Stimulated activated CD4-positive, alpha-beta T cell treated with anti-CD3 and anti-CD28 coated beads, Interleukin-4, amount 100 ng/mL, for 1 hour (primary cell): ENCODE results near the gene LRRC75B.
"Not testable (repeated sequence)": the region's sequence is repeated elsewhere in the genome, so short reads cannot be mapped to it uniquely, and the experiment has no call there.

Experiments
- DNase-seq: peaks from one replicate; pipeline ENCODE4 v3.0.0-alpha.2; 2020

LRRC75B gene

GRCh38 chr22:24592851-24593558, at the start of gene LRRC75B:
Gene LRRC75B (minus strand): TSS chr22:24593073. CDS start chr22:24593039, 34 bp downstream.
- DNase-seq, result peak; percentile 20

GRCh38 chr22:24642307-24642706, 49.4 kb upstream of the LRRC75B start:
- DNase-seq, result not testable (repeated sequence)

- DNase-seq, result not testable (repeated sequence)
These were observed 43.6 kb upstream of the LRRC75B start for GRCh38 chr22:24636513-24636912.

- DNase-seq, result not testable (repeated sequence)
These were observed 42.0 kb upstream of the LRRC75B start for GRCh38 chr22:24634776-24635389.

GRCh38 chr22:24633231-24634023, 40.6 kb upstream of the LRRC75B start:
- not testable (repeated sequence) for DNase-seq

- not testable (repeated sequence) for DNase-seq
These were observed 39.8 kb upstream of the LRRC75B start for GRCh38 chr22:24632642-24633041.

- DNase-seq, result not testable (repeated sequence)
These were observed 38.7 kb upstream of the LRRC75B start for GRCh38 chr22:24631430-24632122.

- not testable (repeated sequence) for DNase-seq
These were observed 38.0 kb upstream of the LRRC75B start for GRCh38 chr22:24630812-24631427.

GRCh38 chr22:24629069-24629468, 36.2 kb upstream of the LRRC75B start:
- not testable (repeated sequence) for DNase-seq

- DNase-seq, result not testable (repeated sequence)
These were observed 35.0 kb upstream of the LRRC75B start for GRCh38 chr22:24627911-24628310.

- DNase-seq, result not testable (repeated sequence)
These were observed 29.7 kb upstream of the LRRC75B start for GRCh38 chr22:24622596-24622995.

- not testable (repeated sequence) for DNase-seq
These were observed 28.4 kb upstream of the LRRC75B start for GRCh38 chr22:24621244-24621643.

- not testable (repeated sequence) for DNase-seq
These were observed 21.9 kb upstream of the LRRC75B start for GRCh38 chr22:24614794-24615193.

GRCh38 chr22:24609888-24610287, 17.0 kb upstream of the LRRC75B start:
- not testable (repeated sequence) for DNase-seq

GRCh38 chr22:24608327-24608726, 15.5 kb upstream of the LRRC75B start:
- not testable (repeated sequence) for DNase-seq

- DNase-seq, result peak; percentile 57
These were observed 14.6 kb upstream of the LRRC75B start for GRCh38 chr22:24607429-24607983.

- not testable (repeated sequence) for DNase-seq
These were observed 13.5 kb upstream of the LRRC75B start for GRCh38 chr22:24606340-24606739.

- peak; percentile 22 for DNase-seq
These were observed 11.1 kb upstream of the LRRC75B start for GRCh38 chr22:24603770-24604629.

GRCh38 chr22:24602847-24603769, 10.2 kb upstream of the LRRC75B start, which contains the start of gene GGT1:
Gene GGT1 (plus strand): TSS chr22:24603193. CDS start chr22:24611082, 7,889 bp downstream.
- not testable (repeated sequence) for DNase-seq
